Measurements from ENCODE around the gene MGLL.
A peak's percentile ranks its signal among the peaks of the same experiment; 100 is the strongest.

Gene MGLL

GRCh38 chr3:127699416-127700300, 122.7 kb downstream of the MGLL start:
- H3K27ac ChIP-seq = no peak overlapping the region
- TF ChIP-seq, protein P1, sequence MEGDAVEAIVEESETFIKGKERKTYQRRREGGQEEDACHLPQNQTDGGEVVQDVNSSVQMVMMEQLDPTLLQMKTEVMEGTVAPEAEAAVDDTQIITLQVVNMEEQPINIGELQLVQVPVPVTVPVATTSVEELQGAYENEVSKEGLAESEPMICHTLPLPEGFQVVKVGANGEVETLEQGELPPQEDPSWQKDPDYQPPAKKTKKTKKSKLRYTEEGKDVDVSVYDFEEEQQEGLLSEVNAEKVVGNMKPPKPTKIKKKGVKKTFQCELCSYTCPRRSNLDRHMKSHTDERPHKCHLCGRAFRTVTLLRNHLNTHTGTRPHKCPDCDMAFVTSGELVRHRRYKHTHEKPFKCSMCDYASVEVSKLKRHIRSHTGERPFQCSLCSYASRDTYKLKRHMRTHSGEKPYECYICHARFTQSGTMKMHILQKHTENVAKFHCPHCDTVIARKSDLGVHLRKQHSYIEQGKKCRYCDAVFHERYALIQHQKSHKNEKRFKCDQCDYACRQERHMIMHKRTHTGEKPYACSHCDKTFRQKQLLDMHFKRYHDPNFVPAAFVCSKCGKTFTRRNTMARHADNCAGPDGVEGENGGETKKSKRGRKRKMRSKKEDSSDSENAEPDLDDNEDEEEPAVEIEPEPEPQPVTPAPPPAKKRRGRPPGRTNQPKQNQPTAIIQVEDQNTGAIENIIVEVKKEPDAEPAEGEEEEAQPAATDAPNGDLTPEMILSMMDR (conservative IDR thresholded peaks at IDR 0.05) = no peak
- no peak for TF ChIP-seq ZFX (IDR thresholded peaks at IDR 0.05)

GRCh38 chr3:127698691-127699415, 123.5 kb downstream of the MGLL start:
- H3K27ac ChIP-seq = no peak overlapping the region
- TF ChIP-seq ZFX (IDR thresholded peaks at IDR 0.05) = no peak
- TF ChIP-seq, protein P1 (conservative IDR thresholded peaks at IDR 0.05) = no peak

DNA sequence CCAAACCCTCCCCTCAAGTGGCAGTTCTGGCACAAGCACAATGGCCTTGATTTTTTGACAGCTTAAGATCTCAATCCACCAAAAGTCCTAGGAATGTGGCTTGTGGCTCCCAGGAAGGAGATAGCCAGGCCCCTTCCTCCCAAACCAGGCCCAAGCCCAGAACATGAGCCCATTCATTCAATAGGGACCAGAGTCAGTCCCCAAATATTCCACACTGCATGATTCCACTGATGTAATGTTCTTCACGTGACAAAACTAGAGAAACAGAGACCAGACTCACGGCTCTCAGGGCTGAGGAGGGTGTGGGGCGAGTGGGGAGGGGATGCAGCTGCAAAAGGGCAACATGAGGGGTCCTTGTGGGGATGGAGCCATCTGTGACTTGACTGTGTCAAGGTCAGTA, 124.0 kb downstream of the MGLL start:
- TF ChIP-seq, protein P1 (conservative IDR thresholded peaks at IDR 0.05) = no peak
- no peak; the same call in 1 of the 2 replicates for TF ChIP-seq ZFX (IDR thresholded peaks at IDR 0.05)
- peak overlapping the region; percentile 28 for H3K27ac ChIP-seq

- peak overlapping the region; percentile 28 for H3K27ac ChIP-seq
Measured at GRCh38 chr3:127697551-127698240, 124.6 kb downstream of the MGLL start.

DNA sequence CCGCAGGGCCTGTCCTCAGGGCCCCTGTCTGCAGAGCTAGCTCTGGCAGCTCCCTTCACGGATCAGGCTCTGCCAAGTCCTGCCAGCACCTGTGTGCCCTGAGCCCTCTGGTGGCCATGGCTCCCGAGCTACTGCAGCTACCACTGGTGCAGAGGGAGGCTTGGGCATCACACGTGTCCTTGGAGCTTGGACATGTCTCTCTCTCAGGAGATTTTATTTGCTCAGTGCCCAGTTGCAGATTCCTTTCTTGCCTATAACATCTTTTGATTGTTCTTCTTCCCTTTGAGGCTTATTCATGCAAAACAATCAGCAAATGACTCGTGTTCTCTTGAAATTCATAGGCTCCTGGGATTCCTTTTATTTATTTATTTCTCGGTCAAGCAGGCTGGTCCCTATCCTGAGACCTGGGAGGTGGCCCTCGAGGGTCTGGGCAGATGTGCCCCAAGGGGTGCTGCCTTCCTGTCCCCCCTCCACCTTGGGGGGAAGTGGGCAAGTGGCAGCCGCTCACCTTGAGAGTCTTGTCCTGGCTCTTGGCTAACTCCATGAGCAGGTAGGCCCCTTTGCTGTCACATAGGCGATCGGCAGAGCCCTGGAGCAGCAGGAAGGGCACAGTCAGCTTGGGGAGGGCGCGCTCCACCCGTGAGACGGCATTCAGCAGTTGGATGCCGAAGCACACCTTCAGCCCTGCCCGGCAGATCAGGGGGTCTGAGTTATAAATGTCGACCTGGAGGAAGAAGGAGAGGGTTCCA, 127.7 kb downstream of the MGLL start:
- no peak overlapping the region for H3K27ac ChIP-seq
- TF ChIP-seq, protein P1 (conservative IDR thresholded peaks at IDR 0.05) = peak; percentile 84
- no peak for TF ChIP-seq ZFX (IDR thresholded peaks at IDR 0.05)

More at GRCh38 chr3:127697551-127698240, 124.6 kb downstream of the MGLL start:
- peak; percentile 45; the same call in 1 of the 2 replicates for TF ChIP-seq ZFX (IDR thresholded peaks at IDR 0.05)
- TF ChIP-seq, protein P1 (conservative IDR thresholded peaks at IDR 0.05) = no peak

- TF ChIP-seq, protein P1 (conservative IDR thresholded peaks at IDR 0.05) = no peak
- H3K27ac ChIP-seq = no peak overlapping the region
Measured at GRCh38 chr3:127693336-127693843, 128.9 kb downstream of the MGLL start.

Measured in C4-2B (cell line).